Kidney (tissue), 14 donors: ENCODE data around the gene NCOA4. TPM values are rescaled to one million over a fixed set of nuclear protein-coding genes. Genes with fewer than 3 reads are reported as not detected.

Experiments used
- DNase-seq, 5 donors: peaks; one replicate each; pipeline ENCODE4 v3.0.0-alpha.2; 2013 to 2020
- FAIRE-seq: peaks from 2 replicates; lab custom pipeline; 2012; peaks lifted over from hg19 to GRCh38; lab: Jason Lieb, UNC
- H3K27ac ChIP-seq, 2 donors: one replicate each; pipeline ENCODE4 v1.7.0; 2013; ENCODE audit warnings: low read depth in 2 of 2, low read length in 2 of 2, inconsistent platforms in 1 of 2
- H3K27me3 ChIP-seq: one replicate; pipeline ENCODE4 v1.7.1; 2013; ENCODE audit warnings: low read length, inconsistent platforms; ENCODE audit not compliant: control insufficient read depth, insufficient read depth
- H3K36me3 ChIP-seq, 3 donors: one replicate each; pipeline versions ENCODE4 v1.7.0 to v1.7.1; 2013; ENCODE audit warnings: low read length in 3 of 3, control low read depth in 1 of 3, inconsistent platforms in 1 of 3; ENCODE audit not compliant: insufficient read depth in 3 of 3, control insufficient read depth in 2 of 3
- H3K4me1 ChIP-seq, 3 donors: one replicate each; pipeline versions ENCODE4 v1.7.0 to v1.7.1; 2013; ENCODE audit warnings: low read length in 3 of 3, inconsistent platforms in 1 of 3, low read depth in 1 of 3; ENCODE audit not compliant: control insufficient read depth in 2 of 3, insufficient read depth in 2 of 3
- H3K4me3 ChIP-seq, 3 donors: one replicate each; pipeline versions ENCODE4 v1.7.0 to v1.8.1; 2013; ENCODE audit warnings: low read length in 3 of 3, control low read depth in 1 of 3, inconsistent platforms in 1 of 3
- H3K9ac ChIP-seq, 3 donors: one replicate each; pipeline versions ENCODE4 v1.7.0 to v1.7.1; 2013; ENCODE audit warnings: low read length in 3 of 3, control low read depth in 1 of 3, inconsistent platforms in 1 of 3
- H3K9me3 ChIP-seq, 3 donors: one replicate each; pipeline versions ENCODE4 v1.7.0 to v1.7.1; 2013; ENCODE audit warnings: low read length in 3 of 3, control low read depth in 1 of 3, inconsistent platforms in 1 of 3; ENCODE audit not compliant: control insufficient read depth in 2 of 3, insufficient read depth in 1 of 3
- intact Hi-C: fragments of 100-400 bp; cut with DNase I; formaldehyde crosslinking; loops from one replicate; pipeline ENCODE4 v1.11.1; 2022
- polyA plus RNA-seq: library from polyadenylated mRNA; stranded (reverse); fragments of 350-450 nt; fragmentation: Illumina TruSeq; extraction: RNeasy Lipid Tissue Mini Kit (QIAGEN cat#74804); gene quantifications from one replicate; pipeline ENCODE4 v1.2.3, GENCODE V29; 2014; ENCODE audit warnings: low read depth, low replicate concordance; ENCODE audit not compliant: insufficient read depth
- total RNA-seq: library from RNA; stranded (reverse); fragmentation: NEBNext Ultra II Directional; extraction: Animal tissue kit (Norgen Biotek cat#: 25700); gene quantifications from one replicate; pipeline ENCODE4 v1.2.1, GENCODE V29; 2021
- TF ChIP-seq, protein P1 (sequence below): IDR thresholded peaks from 3 replicates; pipeline ENCODE4 v1.5.1; 2012; ENCODE audit warnings: mild to moderate bottlenecking, moderate library complexity, borderline replicate concordance; ENCODE audit not compliant: insufficient read depth; ENCODE audit errors: extremely low read depth
- donor health status: control.
- donor health status: control.
- donor health status: control.
- donor health status: control.
- donor health status: control.
- donor health status: DM: yes; HTN: yes; CAD: no.
- donor health status: Normal renal cell carcinoma (clear cell type).

The NCOA4 gene
- total and polyA plus RNA-seq, 2 donors from 2014 or later: 83.7 to 133 TPM

DNA sequence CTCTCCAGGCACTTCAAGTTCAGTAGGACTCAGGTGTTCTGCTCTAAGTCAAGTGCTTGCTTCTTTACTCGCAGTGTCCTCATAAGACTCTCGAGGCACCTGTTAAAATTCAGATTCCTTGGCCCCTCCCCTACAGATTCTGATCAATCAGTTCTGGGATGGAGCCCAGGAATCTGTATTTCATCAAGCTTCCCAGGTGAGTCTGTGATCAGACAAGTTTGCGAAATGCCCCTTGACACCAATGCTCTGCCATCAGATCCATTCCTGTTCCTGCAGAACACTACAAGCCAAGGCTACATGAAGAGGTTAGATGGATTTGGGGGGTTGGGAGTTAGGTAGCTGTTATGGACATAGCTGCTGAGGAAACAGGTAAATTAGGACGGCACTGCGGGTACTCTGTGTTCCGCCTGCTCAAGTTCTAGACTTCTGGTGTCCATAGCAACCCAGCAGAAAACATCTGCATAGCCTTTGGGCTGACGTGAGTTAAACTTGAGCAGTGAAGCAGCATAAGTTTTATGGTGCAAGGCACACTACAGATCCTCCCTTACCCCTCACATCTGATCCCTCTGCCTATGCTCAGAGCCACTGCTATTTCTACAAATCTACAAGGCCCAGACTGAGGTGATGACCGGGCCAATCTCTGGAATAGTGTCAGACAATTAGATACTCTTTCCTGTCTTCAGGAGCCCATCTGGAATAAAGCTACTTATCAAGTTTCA lies 6.8 kb upstream of the NCOA4 start:
- H3K4me3 ChIP-seq: no peak overlapping the region
- no peak overlapping the region for H3K27ac ChIP-seq
- no peaks in the 10 kb centered on the region for H3K4me1 ChIP-seq
- FAIRE-seq (no peak), DNase-seq (peak in 4 of 5 donors; percentile 77 to 91 (median 84))
- no peaks in the 10 kb centered on the region for H3K27me3 ChIP-seq
- intact Hi-C loops: no loop called here
- no peaks in the 10 kb centered on the region for H3K9me3 ChIP-seq
- TF ChIP-seq, protein P1, sequence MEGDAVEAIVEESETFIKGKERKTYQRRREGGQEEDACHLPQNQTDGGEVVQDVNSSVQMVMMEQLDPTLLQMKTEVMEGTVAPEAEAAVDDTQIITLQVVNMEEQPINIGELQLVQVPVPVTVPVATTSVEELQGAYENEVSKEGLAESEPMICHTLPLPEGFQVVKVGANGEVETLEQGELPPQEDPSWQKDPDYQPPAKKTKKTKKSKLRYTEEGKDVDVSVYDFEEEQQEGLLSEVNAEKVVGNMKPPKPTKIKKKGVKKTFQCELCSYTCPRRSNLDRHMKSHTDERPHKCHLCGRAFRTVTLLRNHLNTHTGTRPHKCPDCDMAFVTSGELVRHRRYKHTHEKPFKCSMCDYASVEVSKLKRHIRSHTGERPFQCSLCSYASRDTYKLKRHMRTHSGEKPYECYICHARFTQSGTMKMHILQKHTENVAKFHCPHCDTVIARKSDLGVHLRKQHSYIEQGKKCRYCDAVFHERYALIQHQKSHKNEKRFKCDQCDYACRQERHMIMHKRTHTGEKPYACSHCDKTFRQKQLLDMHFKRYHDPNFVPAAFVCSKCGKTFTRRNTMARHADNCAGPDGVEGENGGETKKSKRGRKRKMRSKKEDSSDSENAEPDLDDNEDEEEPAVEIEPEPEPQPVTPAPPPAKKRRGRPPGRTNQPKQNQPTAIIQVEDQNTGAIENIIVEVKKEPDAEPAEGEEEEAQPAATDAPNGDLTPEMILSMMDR: no peak
- H3K36me3 ChIP-seq: no peaks in the 10 kb centered on the region
- no peak overlapping the region for H3K9ac ChIP-seq

DNA sequence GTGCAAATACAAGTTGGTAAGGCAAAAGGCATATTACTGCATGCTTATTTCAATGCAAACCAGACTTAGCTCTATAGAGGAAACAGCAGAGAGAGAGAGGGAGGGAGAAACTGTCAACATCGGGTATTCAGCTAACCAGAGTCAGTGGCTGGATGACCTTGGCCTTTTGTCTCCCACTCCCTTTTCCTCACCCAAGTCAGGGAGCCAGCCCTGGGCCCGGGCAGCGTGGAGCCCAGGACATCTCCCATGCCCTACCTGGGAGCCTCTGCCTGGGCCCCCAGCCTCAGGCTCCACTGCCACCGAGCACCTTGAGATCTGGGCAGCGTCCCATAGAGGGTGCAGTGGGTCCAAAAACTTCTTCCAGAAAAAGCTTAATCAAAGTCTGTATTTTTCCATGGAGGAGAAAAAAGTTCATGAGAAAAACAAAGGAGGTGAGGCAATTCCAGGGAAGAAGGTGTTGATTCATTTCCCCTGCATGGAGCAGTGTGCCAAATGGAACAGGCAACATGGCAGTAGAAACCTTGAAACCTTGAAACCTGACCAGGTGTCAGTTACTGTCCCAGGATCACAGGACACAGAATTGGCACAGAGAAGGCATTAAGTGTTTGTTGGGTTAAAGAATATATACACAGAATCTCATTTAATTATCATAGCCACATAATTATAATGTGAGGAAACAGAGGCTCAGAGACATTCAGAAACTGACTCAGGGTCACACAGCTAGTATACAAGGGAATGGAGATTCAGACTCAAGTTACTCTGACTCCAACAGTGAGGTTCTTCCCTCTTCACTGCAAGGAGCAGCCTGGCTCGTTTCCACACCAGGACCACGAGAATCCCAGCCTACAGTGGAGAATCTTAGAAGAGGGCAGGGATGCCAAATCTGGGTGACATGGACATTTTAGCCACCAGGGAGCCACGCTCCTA lies 5.8 kb upstream of the NCOA4 start:
- no peaks in the 10 kb centered on the region for H3K27me3 ChIP-seq
- H3K9me3 ChIP-seq: no peaks in the 10 kb centered on the region
- DNase-seq: no peak
- intact Hi-C loops: no loop called here
- H3K4me3 ChIP-seq: no peak overlapping the region
- no peaks in the 10 kb centered on the region for H3K36me3 ChIP-seq
- no peak for FAIRE-seq
- TF ChIP-seq, protein P1: no peak
- no peak overlapping the region for H3K9ac ChIP-seq
- no peaks in the 10 kb centered on the region for H3K4me1 ChIP-seq
- H3K27ac ChIP-seq: no peak overlapping the region

DNA sequence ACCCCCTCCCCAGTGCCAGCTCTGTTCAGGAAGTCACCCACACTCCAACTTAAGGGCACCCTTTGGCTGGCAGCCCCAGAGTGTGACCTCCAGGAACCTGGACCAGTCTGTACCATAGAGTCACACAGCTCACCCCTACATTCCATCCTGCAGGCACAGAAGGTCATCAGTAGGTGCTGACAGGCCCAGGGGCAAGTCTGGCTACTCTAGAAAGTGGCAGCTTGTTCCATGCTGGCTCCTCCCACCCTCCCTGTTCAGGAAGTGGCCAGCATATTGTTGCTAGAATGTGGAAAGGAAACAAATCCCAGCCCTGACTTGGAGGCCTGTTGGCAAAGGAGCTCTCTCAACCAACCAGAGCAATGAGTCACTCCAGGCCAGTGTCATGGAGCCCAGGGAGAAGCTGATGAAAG lies 3.2 kb upstream of the NCOA4 start:
- Histone ChIP-seq H3K9ac (no peak overlapping the region), H3K4me3 (no peak overlapping the region), H3K27ac (no peak overlapping the region), H3K36me3 (no peaks in the 10 kb centered on the region), H3K9me3 (no peaks in the 10 kb centered on the region), H3K27me3 (no peaks in the 10 kb centered on the region), H3K4me1 (peaks cover 0 to 11% (median 7%) of the 10 kb centered on the region in 3 donors)
- TF ChIP-seq, protein P1: no peak
- DNase-seq (no peak), FAIRE-seq (no peak)
- intact Hi-C loops: no loop called here
